HG02981 (cell line): ENCODE data around the gene NTN4.
"Not testable (repeated sequence)": the region's sequence is repeated elsewhere in the genome, so short reads cannot be mapped to it uniquely, and the experiment has no call there.

Experiments used
- ATAC-seq: cut with Tn5 transposase; IDR thresholded peaks from one replicate; pipeline ENCODE4 v1.9.1; 2021; ENCODE audit warnings: mild to moderate bottlenecking, moderate library complexity; ENCODE audit not compliant: unreplicated experiment

NTN4 gene

DNA sequence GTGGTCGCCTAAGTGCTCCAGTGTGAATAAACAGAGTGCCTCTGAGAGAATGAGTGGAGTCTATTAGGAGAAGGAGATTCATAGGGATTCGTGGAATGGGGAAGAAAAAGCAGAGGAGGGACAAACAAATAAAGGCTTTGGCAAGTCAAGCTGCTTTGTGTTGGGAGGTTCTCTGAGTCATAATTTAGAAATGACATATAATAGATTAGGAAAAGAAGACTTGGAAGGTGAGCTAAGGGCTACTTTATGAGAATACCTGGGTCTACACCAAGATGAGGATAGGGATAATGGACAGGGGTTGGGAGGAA lies 6.4 kb upstream of the NTN4 start:
- ATAC-seq: no peak

DNA sequence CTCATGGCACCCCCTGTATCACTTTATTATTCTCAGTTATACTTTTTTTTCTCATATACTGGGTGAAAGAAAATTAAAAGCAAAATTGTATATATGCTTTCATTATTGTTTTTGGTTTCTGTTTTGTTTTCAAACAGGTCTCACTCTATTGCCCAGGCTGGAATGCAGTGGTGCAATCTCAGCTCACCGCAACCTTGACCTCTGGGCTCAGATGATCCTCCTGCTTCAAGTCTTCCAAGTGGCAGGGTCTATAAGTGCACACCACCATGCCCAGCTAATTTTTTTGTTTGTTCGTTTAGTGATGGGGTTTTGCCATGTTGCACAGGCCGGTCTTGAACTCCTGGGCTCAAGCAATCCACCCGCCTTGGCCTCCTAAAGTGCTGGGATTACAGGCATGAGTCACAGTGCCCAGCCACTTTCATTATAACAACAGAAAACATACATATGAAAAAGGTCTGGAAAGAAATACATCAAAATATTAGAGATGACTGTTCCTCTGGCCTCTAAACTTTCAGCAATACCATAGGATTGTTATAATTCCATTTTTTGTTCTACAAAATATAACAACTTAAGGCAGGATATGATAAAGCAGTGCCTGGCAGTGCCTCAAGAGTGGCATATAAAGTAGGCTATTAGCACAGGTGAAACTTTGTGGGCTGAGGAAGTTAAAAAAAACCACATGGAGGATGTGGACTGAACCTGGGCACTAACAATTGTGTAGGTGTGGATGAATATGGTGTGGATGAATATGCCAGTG lies 5.8 kb upstream of the NTN4 start:
- ATAC-seq: no peak

DNA sequence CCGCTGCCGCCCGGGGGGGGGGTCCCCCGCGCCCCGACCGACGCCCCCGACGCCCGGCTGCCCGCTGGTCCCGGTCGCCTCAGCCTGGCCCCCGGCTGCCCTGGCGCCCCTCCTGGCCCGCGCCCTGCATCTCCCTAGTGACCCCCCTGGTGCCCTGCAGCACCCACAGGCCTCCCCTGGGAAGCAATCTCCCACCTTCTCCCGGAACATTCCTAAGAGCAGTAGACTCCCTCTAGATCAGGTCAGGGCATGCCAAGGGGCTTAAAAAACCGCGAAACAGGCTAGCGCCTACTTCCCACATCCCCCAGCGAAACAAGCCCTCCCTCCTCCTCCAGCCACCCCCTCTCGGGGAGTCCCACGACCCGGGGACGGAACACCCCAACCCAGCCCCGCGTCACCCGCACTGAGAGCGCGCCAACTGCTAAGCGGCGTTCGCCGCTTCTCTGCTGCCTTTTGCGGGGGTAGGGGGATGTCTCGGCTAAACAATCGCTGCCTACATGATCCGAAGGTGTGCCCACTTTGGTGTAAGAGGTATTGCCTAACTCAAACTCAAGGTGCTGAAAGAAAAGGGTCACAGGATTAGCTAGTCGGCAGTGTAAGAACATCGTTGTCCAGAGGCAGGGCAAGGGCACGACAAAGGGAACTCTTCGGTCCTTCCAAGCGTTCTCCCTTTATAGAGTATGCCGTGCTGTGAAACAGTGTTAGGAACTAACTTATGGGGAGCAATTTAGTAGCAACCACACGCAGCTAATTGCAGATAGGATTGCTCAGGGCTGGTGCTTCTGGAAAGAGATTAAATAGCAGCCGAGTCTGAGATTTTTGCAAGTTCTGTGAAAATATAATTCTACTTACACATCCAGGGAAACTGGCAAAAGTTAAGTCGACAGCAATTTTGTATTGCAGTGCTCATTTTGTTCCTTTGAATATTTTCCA lies 619 bp upstream of the NTN4 start:
- ATAC-seq: no peak

GRCh38 chr12:95789126-95790032 lies 1.2 kb downstream of the NTN4 start:
- no peak for ATAC-seq

DNA sequence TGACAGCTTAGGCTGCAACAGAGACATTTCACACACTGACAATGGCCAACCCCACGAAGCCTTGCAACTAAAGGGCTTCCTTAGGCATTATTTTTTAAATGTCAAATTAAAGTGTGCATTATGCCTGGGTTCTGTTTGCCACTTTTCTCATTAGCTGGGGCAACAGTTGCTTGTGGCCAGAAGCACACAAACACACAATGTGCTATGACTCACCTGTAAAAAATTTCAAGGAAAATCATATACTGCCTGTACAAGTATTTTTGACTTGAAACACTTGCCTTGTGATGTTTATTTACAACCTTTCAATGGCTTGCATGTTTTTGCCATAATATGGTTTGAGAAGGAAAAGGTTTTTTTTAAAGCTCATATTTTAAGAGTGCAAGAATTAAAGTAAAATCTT lies 1.9 kb downstream of the NTN4 start:
- ATAC-seq: no peak

DNA sequence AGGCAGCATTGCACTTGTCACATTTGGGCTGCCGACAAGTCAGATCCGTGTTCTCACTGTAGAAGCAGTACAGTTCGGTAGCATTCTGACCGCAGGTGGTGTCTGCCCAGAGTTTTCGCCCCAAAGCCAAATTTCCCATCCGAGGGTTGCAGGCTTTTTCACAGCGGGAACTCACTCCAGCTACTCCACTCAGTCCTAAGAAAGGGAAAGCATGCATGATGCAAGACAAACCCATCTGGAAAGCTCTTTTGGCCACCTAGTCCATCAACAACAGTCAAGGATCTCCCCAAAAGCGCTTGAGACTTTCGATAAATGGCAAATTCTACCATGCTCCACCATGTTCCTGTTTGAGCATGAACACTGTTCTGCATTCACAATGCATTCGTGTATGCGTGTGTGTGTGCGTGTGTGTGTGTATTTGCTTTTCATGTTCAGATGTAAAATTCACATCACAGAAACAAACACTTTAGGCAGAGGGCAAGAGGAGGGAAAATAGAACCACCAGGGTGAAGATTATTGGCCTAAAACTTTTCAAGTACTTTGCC lies 3.2 kb downstream of the NTN4 start:
- no peak for ATAC-seq

DNA sequence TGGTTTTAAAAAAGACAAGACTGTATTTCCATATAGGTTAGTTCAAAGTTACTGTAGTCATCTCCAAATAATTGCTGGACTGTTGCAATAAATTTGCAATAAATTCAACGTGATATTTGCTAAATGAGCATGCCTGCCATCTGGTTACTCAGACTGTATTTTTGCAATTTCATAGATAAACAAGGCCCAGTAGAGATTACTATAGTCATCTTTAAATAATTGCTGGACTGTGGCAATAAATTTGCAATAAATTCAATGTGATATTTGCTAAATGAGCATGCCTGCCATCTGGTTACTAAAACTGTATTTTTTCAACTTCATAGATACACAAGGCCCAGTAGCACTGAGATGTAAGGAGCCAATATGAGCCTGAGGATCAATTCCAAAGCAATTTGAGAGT lies 5.6 kb downstream of the NTN4 start:
- ATAC-seq: no peak

- no peak for ATAC-seq
These were observed 6.3 kb downstream of the NTN4 start for GRCh38 chr12:95784286-95784685.

GRCh38 chr12:95775466-95775865 lies 15.1 kb downstream of the NTN4 start:
- not testable (repeated sequence) for ATAC-seq

DNA sequence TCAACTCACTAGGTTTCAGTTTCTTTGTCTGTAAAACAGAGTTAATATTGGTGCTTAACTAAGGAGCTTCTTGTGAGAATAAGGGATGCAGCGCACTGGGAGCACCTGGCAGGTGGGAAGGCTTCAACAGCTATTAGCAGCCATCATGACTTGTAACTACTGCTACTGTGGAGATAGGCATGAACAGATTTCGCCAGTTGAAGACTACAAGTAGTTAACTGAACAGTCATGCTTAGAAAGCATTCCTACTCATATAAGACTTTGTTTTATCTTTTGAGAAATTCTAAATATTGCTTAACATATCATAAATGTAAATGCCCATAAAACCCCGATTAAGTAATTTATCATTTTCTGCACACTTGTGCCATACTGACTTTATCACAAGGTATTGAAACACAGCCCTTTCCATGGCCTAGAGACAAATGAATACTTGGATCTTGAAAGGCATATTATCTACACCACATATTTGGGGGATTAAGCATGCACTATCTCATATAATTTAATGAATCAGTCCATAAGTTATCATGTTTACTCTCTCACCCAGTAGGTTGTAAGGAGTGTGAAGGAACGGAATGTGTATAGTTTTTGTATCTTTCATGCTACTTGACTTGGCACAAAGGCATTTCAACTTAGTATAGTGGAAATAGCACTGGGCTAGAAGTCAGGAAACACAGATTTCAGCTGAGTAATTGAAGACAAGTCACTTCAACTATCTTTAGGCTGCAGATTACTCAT lies 16.1 kb downstream of the NTN4 start:
- ATAC-seq: no peak

GRCh38 chr12:95773320-95773719 lies 17.2 kb downstream of the NTN4 start:
- no peak for ATAC-seq

DNA sequence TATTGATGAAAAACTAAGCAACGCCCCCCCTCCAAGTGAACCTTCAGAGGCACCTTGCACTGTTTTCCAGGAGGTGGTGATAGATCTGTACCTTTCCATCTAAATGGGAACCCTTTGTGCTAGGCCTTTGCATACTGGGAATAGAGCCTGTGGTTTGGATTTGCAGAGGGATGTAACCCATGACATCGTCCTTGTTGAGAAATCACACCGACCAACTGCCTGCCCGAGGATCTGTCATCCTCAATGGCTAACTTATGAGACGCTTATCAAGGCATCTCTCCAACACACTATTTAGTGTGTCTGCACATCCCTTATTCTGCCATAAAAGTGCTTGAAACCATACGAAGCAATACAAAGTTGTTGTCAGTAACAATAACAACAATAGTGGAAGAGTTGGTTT lies 22.9 kb downstream of the NTN4 start:
- no peak for ATAC-seq

- no peak for ATAC-seq
These were observed 24.1 kb downstream of the NTN4 start for GRCh38 chr12:95766356-95767019.

DNA sequence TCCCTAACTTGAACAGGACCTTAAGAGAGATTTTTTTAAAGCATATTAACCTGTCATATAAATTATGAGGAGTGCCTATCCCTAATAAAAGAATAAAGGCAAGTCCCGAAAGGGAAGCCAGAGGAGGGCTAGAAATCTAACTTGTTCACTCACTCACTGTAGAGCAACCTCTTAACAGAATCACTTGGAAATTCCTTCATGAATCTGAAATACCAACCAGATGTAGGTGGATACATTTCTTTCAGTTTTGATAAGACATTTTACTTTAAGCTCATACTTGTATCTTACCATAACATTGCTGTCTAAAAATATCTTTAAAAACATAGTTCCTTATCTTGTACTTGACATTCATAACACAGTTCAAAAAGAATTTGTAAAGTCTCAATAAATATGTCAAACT lies 25.7 kb downstream of the NTN4 start:
- ATAC-seq: no peak

- ATAC-seq: no peak
These were observed 26.7 kb downstream of the NTN4 start for GRCh38 chr12:95763809-95764253.

DNA sequence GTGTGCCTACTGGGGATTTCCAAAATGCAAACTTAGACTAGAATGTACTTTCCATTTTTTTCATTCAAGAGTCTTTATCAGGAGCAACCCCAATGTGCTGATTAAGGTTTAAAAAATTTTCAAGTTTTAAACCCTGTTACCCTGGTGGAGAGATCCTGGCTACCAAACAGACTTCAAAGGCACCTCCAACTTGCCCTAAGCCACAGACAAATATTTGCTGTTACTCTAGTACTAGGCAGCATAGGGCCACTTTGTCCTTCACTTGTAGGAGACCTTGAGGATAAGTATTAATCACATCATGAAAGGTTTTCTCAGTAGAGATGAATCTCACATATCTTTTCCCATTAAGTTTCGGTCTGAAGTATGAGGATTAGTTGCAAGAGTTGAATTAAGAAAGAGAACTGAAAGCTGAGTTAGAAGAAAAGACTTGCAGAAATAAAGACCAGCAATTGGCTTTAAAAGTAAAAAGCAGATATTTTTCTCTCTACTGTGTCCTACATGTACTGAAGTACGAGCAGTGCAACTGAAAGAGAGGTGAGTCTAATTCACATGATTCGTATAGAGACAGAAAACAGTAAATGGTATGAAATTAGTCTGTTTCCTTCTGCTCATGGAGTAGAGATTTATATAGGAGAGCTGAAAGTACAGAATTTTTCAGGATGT lies 28.3 kb downstream of the NTN4 start:
- ATAC-seq: no peak

DNA sequence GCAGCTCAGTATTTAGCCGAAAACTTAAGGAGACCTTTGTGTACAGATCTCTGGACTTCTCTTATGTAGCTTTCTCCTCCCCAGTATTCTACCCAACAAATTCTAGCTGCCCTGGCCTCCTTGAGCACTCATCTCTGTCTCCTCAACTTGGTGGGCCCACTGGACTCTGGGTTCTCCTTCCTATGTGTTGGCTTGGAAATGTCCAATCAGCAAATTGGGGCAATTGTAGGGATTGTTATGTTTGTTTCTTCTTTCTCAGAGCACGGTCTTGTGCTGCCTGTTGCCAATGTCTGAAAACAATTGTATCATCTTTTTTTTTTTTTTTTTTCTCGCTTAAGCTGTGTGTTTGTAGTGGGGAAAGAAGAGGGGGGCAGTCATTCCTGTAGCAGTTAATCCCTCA lies 30.2 kb downstream of the NTN4 start:
- ATAC-seq: no peak

GRCh38 chr12:95759718-95760117 lies 30.8 kb downstream of the NTN4 start:
- ATAC-seq: no peak

- ATAC-seq: no peak
These were observed 31.5 kb downstream of the NTN4 start for GRCh38 chr12:95759039-95759438.
